HG03565 (cell line): ENCODE data around the gene VEPH1.

Experiments
- ATAC-seq: cut with Tn5 transposase; IDR thresholded peaks from one replicate; pipeline ENCODE4 v1.9.1; 2021; ENCODE audit warnings: mild to moderate bottlenecking, moderate library complexity; ENCODE audit not compliant: unreplicated experiment

The VEPH1 gene

GRCh38 chr3:157232141-157232540 is 271.1 kb downstream of the VEPH1 start:
- no peak for ATAC-seq

GRCh38 chr3:157231071-157231470 is 272.1 kb downstream of the VEPH1 start:
- no peak for ATAC-seq

GRCh38 chr3:157226173-157226847 is 276.9 kb downstream of the VEPH1 start:
- no peak for ATAC-seq

- ATAC-seq: no peak
Measured at GRCh38 chr3:157225001-157225400, 278.2 kb downstream of the VEPH1 start.

GRCh38 chr3:157220883-157221282 is 282.3 kb downstream of the VEPH1 start:
- ATAC-seq: no peak

- no peak for ATAC-seq
Measured at GRCh38 chr3:157220211-157220610, 283.0 kb downstream of the VEPH1 start.

GRCh38 chr3:157219215-157219614 is 284.0 kb downstream of the VEPH1 start:
- no peak for ATAC-seq
